ENCODE results near the gene TC2N. TPM values are rescaled to one million over a fixed set of nuclear protein-coding genes. Genes with fewer than 3 reads are reported as not detected.

Gene TC2N
- total and polyA plus RNA-seq, 4 donors: 0.62 to 6.4 (median 1.6) TPM

GRCh38 chr14:91793704-91794103, 73.6 kb downstream of the TC2N start:
- no peak for DNase-seq (ENCODE audit: low spot score)
- Histone ChIP-seq H3K4me1 (ENCODE audit: control insufficient read depth in 4 of 4, insufficient read depth in 4 of 4, low read length in 3 of 4) (no peaks in the 10 kb centered on the region), H3K9ac (ENCODE audit: low read depth in 1 of 2, low read length in 2 of 2) (no peak overlapping the region), H3K27ac (ENCODE audit: low read depth in 1 of 2, low read length in 2 of 2) (no peak overlapping the region), H3K4me3 (ENCODE audit: low read depth in 1 of 3, low read length in 3 of 3) (no peak overlapping the region), H3K9me3 (ENCODE audit: control insufficient read depth in 4 of 4, low read length in 3 of 4) (no peaks in the 10 kb centered on the region), H3K36me3 (ENCODE audit: control insufficient read depth in 4 of 4, insufficient read depth in 3 of 4, low read depth in 1 of 4, low read length in 3 of 4) (no peaks in the 10 kb centered on the region), H3K27me3 (ENCODE audit: control insufficient read depth in 4 of 4, insufficient read depth in 4 of 4, low read length in 3 of 4) (peaks cover 0 to 3% (median 0%) of the 10 kb centered on the region in 4 donors)
- WGBS: 86% methylated on average over 4 of the region's 4 CpGs
- no peak for TF ChIP-seq CTCF (IDR thresholded peaks at IDR 0.05; ENCODE audit: low read depth, low read length, missing input control)
- no peak for TF ChIP-seq RAD21 (IDR thresholded peaks at IDR 0.05)
- no peak for TF ChIP-seq YY1 (IDR thresholded peaks at IDR 0.05)
- TF ChIP-seq ZBTB33 (IDR thresholded peaks at IDR 0.05): no peak
- TF ChIP-seq EGR1 (IDR thresholded peaks at IDR 0.05; ENCODE audit: low read depth in 2 of 2): no peak
- no peak for TF ChIP-seq HNF4A (conservative IDR thresholded peaks at IDR 0.05)
- TF ChIP-seq SP1 (IDR thresholded peaks at IDR 0.05): no peak
- no peak for TF ChIP-seq HNF4G (IDR thresholded peaks at IDR 0.05)
- no peak for TF ChIP-seq ATF3 (IDR thresholded peaks at IDR 0.05)
- no peak for TF ChIP-seq GABPA (IDR thresholded peaks at IDR 0.05 in 1 of 2, conservative IDR thresholded peaks at IDR 0.05 in 1 of 2)
- TF ChIP-seq NR2F2 (IDR thresholded peaks at IDR 0.05): no peak
- TF ChIP-seq JUND (IDR thresholded peaks at IDR 0.05): no peak
- TF ChIP-seq TAF1 (conservative IDR thresholded peaks at IDR 0.05): no peak

GRCh38 chr14:91786188-91786587, 81.1 kb downstream of the TC2N start:
- Histone ChIP-seq H3K4me1 (ENCODE audit: control insufficient read depth in 4 of 4, insufficient read depth in 4 of 4, low read length in 3 of 4) (no peaks in the 10 kb centered on the region), H3K9ac (ENCODE audit: low read depth in 1 of 2, low read length in 2 of 2) (no peak overlapping the region), H3K9me3 (ENCODE audit: control insufficient read depth in 4 of 4, low read length in 3 of 4) (no peaks in the 10 kb centered on the region), H3K27me3 (ENCODE audit: control insufficient read depth in 4 of 4, insufficient read depth in 4 of 4, low read length in 3 of 4) (no peaks in the 10 kb centered on the region), H3K36me3 (ENCODE audit: control insufficient read depth in 4 of 4, insufficient read depth in 3 of 4, low read depth in 1 of 4, low read length in 3 of 4) (no peaks in the 10 kb centered on the region), H3K27ac (ENCODE audit: low read depth in 1 of 2, low read length in 2 of 2) (no peak overlapping the region), H3K4me3 (ENCODE audit: low read depth in 1 of 3, low read length in 3 of 3) (no peak overlapping the region)
- 90% methylated on average over 2 of the region's 2 CpGs for WGBS
- TF ChIP-seq ATF3 (IDR thresholded peaks at IDR 0.05): no peak
- TF ChIP-seq EGR1 (IDR thresholded peaks at IDR 0.05; ENCODE audit: low read depth in 2 of 2): no peak
- TF ChIP-seq CTCF (IDR thresholded peaks at IDR 0.05; ENCODE audit: low read depth, low read length, missing input control): no peak
- TF ChIP-seq ZBTB33 (IDR thresholded peaks at IDR 0.05): no peak
- TF ChIP-seq MAX (IDR thresholded peaks at IDR 0.05): no peak
- no peak for TF ChIP-seq HNF4A (conservative IDR thresholded peaks at IDR 0.05)
- DNase-seq (ENCODE audit: low spot score): no peak
